Posterior cingulate gyrus (tissue), 11 donors: ENCODE data around the gene FHOD1.

Experiments used
- DNase-seq, 10 donors: peaks; one replicate each; pipeline versions ENCODE4 v3.0.0 to v3.0.0-alpha.2; 2020 to 2021; ENCODE audit warnings: mixed read lengths in 3 of 10
- intact Hi-C: fragments of 100-400 bp; cut with DNase I; formaldehyde crosslinking; loops from one replicate; pipeline ENCODE4 v1.15.1; 2023

FHOD1 gene

GRCh38 chr16:67213197-67214019 is 33.9 kb downstream of the FHOD1 start:
- no peak for DNase-seq
- intact Hi-C loops = no loop called here

- DNase-seq = no peak
- intact Hi-C loops = no loop called here
These were observed 34.5 kb downstream of the FHOD1 start for GRCh38 chr16:67212766-67213165.

GRCh38 chr16:67211674-67212073 is 35.6 kb downstream of the FHOD1 start:
- intact Hi-C loops = no loop called here
- DNase-seq = no peak

- no peak for DNase-seq
- intact Hi-C loops = no loop called here
These were observed 37.0 kb downstream of the FHOD1 start for GRCh38 chr16:67210069-67210937.

GRCh38 chr16:67209565-67209964 is 37.7 kb downstream of the FHOD1 start:
- DNase-seq = no peak
- intact Hi-C loops = no loop called here

GRCh38 chr16:67208154-67208896 is 39.0 kb downstream of the FHOD1 start:
- DNase-seq = no peak
- intact Hi-C loops = no loop called here

- intact Hi-C loops = no loop called here
- peak in 1 of 10 donors; percentile 59 for DNase-seq
These were observed 39.8 kb downstream of the FHOD1 start for GRCh38 chr16:67207249-67208091.

- intact Hi-C loops = no loop called here
- DNase-seq = no peak
These were observed 40.4 kb downstream of the FHOD1 start for GRCh38 chr16:67206838-67207248.

GRCh38 chr16:67206129-67206837 is 41.0 kb downstream of the FHOD1 start:
- intact Hi-C loops = no loop called here
- no peak for DNase-seq

GRCh38 chr16:67204076-67204475 is 43.2 kb downstream of the FHOD1 start:
- intact Hi-C loops = no loop called here
- DNase-seq = no peak

GRCh38 chr16:67202956-67203493 is 44.3 kb downstream of the FHOD1 start:
- intact Hi-C loops = no loop called here
- no peak for DNase-seq

- peak in 1 of 10 donors; percentile 65 for DNase-seq
- intact Hi-C loops = no loop called here
These were observed 44.9 kb downstream of the FHOD1 start for GRCh38 chr16:67202426-67202825.

- intact Hi-C loops = no loop called here
These were observed 45.6 kb downstream of the FHOD1 start for GRCh38 chr16:67201411-67202345.

GRCh38 chr16:67200491-67200890 is 46.8 kb downstream of the FHOD1 start:
- peak in 1 of 10 donors; percentile 63 for DNase-seq
- intact Hi-C loops = no loop called here

More at GRCh38 chr16:67201411-67202345, 45.6 kb downstream of the FHOD1 start:
- DNase-seq = no peak

- DNase-seq = no peak
These were observed 47.5 kb downstream of the FHOD1 start for GRCh38 chr16:67199808-67200198.

GRCh38 chr16:67199011-67199807 is 48.1 kb downstream of the FHOD1 start, which contains the start of gene ELMO3:
Gene ELMO3 (plus strand): TSS chr16:67199131. CDS start chr16:67199327, 196 bp downstream.
- intact Hi-C loops = no loop called here
- DNase-seq = no peak

More at GRCh38 chr16:67199808-67200198, 47.5 kb downstream of the FHOD1 start:
- intact Hi-C loops = no loop called here

- peak in 8 of 10 donors; percentile 41 to 94 (median 70) for DNase-seq
- intact Hi-C loops = no loop called here
These were observed 49.0 kb downstream of the FHOD1 start for GRCh38 chr16:67198238-67198734.
